Retinal pigment epithelial cell (primary cell): ENCODE measurements around the gene CHRM2.
A peak's percentile ranks its signal among the peaks of the same experiment; 100 is the strongest.

Experiments
- DNase-seq: peaks from one replicate; pipeline ENCODE4 v3.0.0-alpha.2; 2010; ENCODE audit warnings: low read depth
- H3K4me3 ChIP-seq: 2 replicates; pipeline ENCODE4 v1.5.1; 2011; ENCODE audit warnings: mild to moderate bottlenecking, low read length, control low read depth, moderate library complexity
- TF ChIP-seq, protein P1 (sequence below): conservative IDR thresholded peaks from 2 replicates; pipeline ENCODE4 v1.5.1; 2011; ENCODE audit warnings: low read depth, low read length, control low read depth, inconsistent platforms

CHRM2 gene

GRCh38 chr7:136938476-136938875 lies 70.0 kb downstream of the CHRM2 start:
- TF ChIP-seq, protein P1, sequence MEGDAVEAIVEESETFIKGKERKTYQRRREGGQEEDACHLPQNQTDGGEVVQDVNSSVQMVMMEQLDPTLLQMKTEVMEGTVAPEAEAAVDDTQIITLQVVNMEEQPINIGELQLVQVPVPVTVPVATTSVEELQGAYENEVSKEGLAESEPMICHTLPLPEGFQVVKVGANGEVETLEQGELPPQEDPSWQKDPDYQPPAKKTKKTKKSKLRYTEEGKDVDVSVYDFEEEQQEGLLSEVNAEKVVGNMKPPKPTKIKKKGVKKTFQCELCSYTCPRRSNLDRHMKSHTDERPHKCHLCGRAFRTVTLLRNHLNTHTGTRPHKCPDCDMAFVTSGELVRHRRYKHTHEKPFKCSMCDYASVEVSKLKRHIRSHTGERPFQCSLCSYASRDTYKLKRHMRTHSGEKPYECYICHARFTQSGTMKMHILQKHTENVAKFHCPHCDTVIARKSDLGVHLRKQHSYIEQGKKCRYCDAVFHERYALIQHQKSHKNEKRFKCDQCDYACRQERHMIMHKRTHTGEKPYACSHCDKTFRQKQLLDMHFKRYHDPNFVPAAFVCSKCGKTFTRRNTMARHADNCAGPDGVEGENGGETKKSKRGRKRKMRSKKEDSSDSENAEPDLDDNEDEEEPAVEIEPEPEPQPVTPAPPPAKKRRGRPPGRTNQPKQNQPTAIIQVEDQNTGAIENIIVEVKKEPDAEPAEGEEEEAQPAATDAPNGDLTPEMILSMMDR, result no peak
- H3K4me3 ChIP-seq, result no peak overlapping the region
- no peak for DNase-seq

GRCh38 chr7:136940122-136940521 lies 71.7 kb downstream of the CHRM2 start:
- H3K4me3 ChIP-seq, result no peak overlapping the region
- TF ChIP-seq, protein P1, result no peak
- no peak for DNase-seq

GRCh38 chr7:136940917-136941316 lies 72.5 kb downstream of the CHRM2 start:
- no peak for DNase-seq
- TF ChIP-seq, protein P1, result no peak
- no peak overlapping the region for H3K4me3 ChIP-seq

DNA sequence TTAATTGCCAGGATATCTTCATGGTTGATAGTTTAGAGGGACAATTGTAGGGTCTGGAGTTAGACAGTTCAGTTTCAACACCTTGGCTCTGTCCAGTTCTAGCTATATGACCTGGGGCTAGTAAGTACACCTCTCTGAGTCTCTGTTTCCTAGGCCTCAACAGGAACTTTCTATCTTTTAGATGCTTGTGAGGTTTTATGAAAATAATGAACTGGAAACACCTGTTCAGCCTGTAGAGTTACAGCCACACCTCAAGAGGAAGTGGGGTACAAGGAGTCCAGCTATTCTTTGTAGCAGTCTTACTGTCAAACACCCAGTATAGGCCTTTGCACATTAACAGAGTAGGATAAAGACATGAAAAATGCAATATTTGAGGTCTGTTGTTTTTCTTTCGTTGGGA lies 73.4 kb downstream of the CHRM2 start:
- no peak overlapping the region for H3K4me3 ChIP-seq
- no peak for DNase-seq
- TF ChIP-seq, protein P1, result no peak

GRCh38 chr7:136942401-136942800 lies 73.9 kb downstream of the CHRM2 start:
- TF ChIP-seq, protein P1, result no peak
- no peak overlapping the region for H3K4me3 ChIP-seq
- no peak for DNase-seq

GRCh38 chr7:136942994-136943393 lies 74.5 kb downstream of the CHRM2 start:
- TF ChIP-seq, protein P1, result no peak
- no peak overlapping the region for H3K4me3 ChIP-seq
- DNase-seq, result no peak

DNA sequence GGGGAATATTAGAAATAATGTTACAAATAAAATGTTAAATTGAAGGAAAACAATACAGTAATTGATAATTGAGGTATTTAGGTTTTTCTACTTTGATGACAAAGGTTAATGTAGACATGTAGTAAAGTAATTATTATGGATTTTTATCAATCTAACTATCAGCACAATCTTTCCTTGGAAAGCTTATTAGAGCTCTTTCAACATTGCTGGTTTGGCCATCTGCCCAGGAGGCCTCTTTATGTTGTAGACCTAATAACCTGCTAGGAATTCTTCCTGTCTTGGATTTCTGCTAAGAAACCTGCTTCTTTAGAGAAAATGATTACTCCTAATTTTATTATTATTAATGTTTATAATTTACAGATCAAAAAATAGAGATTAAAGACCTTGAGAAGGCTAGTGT lies 78.9 kb downstream of the CHRM2 start:
- DNase-seq, result peak; percentile 69
- TF ChIP-seq, protein P1, result no peak
- H3K4me3 ChIP-seq, result no peak overlapping the region
